HG02885 (cell line): ENCODE measurements around the gene BUD31.
A peak's percentile ranks its signal among the peaks of the same experiment; 100 is the strongest.
"Not testable (repeated sequence)": the region's sequence is repeated elsewhere in the genome, so short reads cannot be mapped to it uniquely, and the experiment has no call there.

Source experiments
- ATAC-seq: cut with Tn5 transposase; IDR thresholded peaks from one replicate; pipeline ENCODE4 v1.9.1; 2021; ENCODE audit warnings: mild to moderate bottlenecking; ENCODE audit not compliant: unreplicated experiment, poor library complexity

Gene BUD31

DNA sequence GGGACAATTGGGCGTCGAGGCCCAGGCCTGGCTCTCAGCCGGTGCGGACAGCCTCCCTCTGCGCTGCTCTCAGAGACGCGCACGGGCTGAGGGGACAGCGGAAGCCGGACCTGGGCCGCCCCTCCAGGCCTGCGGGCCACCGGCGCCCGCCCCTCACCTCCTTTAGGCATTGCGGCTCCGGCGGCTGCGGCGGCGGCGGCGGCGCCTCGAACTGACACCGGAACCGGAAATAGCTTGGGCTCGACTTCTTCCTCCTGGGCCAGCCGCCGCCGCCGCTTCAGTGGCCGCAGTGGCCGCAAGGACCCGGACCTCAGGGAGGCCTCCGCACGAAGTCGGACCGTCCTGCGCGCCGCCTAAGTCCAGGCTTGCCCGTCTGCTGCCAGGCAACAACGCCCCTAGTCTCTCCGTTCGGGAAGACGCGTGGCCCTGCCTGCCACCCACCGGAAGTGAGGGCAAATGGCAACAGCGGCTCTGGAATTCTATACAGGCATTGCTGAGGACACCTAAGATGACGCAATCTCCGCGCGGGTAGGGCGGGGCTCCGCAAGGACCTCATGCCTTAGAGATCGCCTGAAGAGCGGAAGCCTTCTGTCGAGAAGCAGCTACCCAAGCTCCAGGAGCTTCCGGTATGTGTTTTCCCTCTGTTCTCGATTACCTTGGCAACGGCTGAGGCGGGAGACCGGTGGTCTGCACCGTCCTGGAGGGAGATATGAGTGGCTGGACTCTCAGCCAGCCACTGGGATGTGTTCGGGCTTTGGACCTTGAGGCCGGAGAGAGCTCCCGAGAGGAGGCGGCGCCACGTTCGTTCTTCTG is at the start of gene BUD31, which contains the start of gene PDAP1:
BUD31 (plus strand) TSS at position 591 of the 813 bp plus-strand sequence. CDS start 2,124 bp downstream, outside the sequence.
PDAP1 (minus strand) TSS at position 219 of the 813 bp plus-strand sequence; CDS start at position 170, 49 bp downstream.
- ATAC-seq: peak; percentile 80

DNA sequence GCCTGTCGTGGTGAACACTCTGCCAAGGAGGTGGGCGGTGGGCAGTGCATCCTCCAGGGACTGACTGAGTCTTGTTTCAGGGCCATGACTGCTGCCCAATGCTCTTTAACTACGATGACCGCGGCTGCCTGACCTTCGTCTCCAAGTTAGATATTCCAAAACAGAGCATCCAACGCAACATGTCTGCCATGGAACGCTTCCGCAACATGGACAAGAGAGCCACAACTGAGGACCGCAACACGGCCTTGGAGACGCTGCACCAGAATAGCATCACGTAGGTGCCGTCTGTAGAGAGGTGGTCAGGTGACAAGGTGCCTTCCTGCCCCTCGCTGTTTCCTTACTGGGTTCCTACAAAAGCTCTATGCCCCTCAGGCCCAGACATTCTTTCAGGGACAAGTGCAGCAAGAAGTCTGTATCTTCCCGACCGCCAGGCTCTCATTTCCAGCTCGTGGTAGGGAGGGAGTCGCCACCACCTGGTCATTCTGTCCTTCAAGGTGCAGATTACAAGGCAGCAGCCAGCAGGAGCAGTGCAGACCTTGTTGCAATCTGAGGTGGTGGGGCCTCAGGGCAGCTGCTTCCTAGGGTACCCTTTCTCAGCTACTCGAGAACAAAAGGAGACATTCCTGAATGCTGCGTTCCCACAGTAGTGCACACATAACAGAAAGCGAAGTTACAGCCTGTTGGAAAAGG is 49.2 kb upstream of the BUD31 start:
- no peak for ATAC-seq

DNA sequence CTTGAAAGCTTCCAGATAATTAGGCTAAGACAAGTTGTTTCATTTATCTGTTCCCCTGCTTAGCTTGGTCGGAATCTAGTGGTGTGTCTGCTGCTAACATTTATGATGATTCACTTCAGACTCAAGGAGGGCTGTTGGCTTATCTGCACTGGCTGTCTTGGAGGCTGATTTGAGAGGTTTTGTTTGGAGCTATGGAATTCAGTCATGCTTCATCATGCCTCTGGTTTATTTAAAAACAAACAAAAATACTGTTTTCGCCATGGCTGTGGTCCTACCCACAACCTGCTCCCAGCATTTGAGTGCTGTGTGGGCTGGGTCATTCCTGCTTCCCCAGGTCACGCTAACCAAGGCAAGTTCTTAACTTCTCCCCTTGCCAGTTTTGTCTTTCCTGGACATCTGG is 46.0 kb upstream of the BUD31 start:
- ATAC-seq: no peak

DNA sequence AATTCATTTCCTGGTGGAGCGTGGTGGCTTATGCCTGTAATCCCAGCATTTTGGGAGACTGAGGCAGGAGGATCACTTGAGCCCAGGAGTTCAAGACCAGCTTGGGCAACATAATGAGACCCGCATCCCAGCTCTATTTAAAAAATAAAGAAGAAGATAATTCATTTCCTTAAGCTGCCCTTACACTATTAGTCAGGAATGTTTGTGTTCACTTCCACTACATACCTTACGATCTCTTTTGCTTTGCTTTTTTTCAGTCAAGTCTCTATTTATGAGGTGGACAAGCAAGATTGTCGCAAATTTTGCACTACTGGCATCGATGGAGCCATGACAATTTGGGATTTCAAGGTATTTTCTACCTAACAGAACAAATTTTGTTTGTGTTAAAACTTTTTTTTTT is 45.5 kb upstream of the BUD31 start:
- no peak for ATAC-seq

DNA sequence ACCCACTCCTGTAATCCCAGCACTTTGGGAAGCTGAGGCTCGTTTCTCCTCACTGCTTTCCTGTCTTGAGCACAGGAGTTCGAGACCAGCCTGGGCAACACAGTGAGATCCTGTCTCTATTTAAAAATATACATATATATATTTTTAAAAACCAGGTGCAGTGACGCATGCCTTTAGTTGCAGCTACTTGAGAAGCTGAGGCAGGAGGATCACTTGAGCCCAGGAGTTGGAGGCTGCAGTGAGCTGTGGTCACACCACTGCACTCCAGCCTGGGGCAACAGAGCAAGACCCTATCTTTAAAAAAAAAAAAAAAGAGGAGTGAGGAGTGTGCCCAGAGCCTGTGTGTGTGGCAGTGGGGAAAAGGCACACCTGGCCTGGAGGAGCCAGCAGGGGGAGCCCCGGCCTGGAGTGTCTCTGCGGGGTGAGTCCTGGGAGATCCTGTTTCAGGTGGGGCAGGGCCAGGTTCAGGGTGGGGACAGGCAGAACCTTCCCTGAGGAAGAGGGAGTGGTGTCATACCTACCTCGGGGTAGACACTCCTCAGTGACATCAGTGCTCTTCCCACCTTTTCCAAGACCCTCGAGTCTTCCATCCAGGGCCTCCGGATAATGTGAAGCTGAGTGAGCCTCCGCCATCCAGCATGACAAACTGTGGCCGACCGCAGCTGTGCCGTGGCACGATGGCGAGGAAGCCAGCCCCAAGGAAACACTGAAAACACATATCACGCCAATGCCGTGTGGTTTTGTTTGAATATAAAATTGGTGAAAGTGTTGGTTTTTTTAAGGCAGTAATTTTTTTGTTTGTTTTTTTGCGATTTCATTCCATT is 43.2 kb upstream of the BUD31 start:
- ATAC-seq: no peak

DNA sequence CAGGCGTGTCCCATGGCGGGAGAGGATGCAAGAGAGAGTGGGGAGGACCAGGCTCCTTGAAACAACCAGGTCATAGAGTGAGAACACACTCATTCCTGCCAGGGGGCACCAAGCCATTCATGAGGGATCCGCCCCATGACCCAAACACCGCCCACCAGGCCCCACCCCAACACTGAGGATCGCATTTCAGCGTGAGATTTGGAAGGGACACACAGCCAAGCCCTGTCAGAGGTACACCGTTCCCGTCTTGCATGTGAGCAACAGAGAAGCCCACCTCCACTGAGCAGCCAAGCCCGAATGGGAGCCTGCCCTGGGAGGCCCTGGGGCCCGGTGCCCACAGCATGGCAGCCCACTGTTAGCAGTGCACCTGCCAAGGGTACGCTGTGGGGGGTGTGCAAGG is 42.1 kb upstream of the BUD31 start:
- no peak for ATAC-seq

DNA sequence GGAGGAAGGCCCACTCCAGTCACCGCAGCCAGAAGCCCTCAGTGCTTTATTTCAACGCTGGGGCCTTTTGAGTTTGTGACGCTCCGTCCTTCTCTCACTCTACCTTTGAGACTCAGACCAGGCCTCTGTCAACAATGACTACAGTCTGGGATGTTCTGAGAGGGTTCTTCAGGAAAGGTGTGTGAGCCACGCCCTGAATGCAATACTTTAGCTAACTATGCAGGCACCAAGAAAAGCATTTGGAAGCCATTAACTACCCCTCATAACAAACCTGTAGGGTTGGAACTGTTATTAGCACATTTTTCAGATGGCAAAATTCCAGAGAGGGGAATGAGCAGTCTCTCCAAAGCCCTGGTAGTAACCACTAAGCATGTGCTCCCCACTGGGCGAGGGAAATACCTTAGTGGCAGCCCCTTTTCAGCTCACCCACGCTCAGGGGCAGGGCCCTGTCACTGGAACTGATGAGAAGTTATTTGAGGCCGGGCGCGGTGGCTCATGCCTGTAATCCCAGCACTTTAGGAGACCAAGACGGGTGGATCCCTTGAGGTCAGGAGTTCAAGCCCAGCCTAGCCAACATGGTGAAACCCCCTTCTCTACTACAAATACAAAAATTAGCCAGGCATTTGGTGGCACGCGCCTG is 39.9 kb upstream of the BUD31 start:
- no peak for ATAC-seq

DNA sequence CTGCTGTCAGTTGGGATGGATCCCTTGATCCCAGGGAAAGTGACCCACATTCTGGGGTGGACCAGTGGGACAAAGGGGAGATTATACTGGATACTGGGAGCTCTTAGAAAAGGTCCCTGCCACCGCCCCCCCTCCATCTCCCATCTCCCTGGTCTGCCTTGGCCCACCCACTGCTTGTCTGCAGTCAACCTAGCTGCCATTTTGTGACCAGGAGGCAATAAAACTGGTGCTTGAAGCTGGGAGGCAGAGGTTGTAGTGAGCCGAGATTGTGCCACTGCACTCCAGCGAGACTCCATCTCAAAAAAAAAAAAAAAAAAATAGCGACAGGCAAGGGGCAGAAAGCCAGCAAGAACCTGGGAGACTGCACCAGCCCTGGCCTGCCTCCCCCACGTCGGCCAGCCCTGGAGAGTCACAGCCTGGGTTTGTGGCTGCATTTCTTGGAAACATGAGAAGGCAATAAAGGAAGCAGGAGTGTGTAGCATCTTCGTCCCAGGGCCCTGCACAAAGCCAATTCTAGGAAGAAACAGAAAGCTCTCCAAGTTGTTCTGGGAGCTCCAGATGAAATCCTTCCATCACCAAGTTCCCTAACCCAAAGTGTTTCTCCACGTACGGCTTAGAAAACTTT is 38.9 kb upstream of the BUD31 start:
- ATAC-seq: no peak

DNA sequence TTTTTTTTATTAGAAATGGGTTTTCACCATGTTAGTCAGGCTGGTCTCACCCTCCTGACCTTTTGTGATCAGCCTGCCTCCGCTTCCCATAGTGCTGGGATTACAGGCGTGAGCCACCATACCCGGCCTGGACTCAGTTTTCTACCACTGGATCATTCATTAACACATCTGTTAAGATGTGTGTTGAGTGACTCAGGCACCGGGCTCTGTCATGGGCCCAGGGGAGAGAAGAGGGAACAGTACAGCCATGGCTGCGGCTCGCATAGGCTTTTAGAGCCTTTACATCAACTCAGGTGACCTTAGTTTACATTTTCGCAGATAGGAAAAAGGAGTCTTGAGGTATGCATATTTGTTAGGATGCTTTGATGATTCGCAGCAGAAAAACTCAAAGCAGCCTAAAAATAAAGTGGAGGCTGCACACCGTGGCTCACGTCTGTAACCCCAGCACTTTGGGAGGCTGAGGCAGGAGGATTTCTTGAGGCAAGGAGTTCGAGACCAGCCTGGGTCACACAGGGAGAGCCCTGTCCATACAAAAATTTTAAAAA is 37.3 kb upstream of the BUD31 start:
- no peak for ATAC-seq

DNA sequence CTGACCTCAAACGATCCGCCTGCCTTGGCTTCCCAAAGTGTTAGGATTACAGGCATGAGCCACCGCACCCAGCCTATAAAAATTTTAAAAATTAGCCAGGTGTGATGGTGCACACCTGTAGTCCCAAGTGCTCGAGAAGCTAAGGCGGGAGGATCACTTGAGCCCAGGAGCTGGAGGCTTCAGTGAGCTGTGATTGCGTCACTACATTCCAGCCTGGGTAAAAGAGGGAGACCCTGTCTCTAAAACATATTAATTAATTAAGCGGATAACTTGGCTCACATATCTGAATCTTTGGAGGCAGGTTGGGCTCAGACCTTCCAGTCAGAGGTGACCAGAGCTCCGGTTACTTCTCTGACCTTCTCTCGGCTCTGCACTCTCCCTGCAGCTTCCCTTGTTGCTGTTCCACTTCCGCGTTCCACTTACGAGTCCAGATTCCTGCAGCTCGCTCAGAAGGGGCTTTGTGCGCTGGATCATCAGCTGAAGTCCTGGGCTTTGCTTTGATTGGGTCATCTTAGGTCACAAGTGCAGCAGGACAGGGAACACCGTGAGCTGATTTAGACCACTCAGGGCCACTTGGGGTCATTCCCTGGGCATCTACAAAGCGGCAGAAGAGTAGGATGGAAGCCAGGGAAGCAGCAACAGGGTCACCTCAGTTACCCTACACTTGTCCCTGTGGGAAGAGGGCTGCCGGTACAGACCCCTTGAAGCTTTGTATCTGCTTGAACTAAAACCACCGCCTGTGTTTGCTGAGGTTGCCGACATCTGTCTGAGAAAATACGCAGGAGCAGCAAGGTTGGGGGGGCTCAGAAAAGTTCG is 36.3 kb upstream of the BUD31 start:
- ATAC-seq: no peak

DNA sequence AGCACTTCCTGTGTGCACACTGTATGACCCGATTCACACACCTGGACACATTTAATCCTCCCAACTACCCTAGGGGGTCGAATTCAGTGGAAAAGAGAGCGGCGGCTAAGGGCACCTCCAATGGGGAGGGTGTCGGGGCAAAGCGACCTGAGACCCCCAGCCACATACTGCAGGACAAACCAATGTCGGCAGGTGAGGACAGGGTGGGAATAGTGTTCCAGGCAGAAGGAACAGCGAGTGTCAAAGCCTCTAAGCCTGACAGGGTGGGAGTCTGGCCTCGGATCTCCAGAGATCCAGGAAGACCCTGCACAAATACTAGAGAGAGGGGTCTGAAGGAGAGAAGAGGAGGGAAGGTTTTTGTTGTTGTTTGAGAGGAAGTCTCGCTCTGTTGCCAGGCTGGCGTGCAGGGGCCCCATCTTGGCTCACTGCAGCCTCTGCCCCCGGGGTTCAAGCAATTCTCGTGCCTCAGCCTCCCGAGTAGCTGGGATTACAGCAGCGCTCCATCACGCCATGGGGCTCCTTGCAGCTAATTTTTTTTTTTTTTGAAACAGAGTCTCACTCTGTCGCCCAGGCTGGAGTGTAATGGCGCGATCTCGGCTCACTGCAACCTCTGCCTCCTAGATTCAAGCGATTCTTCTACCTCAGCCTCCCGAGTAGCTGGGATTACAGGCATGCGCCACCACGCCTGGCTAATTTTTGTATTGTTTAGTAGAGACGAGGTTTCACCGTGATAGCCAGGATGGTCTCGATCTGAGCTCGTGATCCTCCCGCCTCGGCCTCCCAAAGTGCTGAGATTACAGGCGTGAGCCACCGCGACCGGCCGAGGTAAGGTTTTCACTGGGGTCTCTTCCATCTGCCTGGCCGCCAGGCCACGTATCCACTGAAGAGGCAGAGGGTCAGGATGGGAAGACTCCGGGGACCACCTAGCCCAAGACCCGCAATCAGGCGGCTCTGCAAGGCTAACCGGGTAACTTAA is 35.4 kb upstream of the BUD31 start:
- no peak for ATAC-seq

DNA sequence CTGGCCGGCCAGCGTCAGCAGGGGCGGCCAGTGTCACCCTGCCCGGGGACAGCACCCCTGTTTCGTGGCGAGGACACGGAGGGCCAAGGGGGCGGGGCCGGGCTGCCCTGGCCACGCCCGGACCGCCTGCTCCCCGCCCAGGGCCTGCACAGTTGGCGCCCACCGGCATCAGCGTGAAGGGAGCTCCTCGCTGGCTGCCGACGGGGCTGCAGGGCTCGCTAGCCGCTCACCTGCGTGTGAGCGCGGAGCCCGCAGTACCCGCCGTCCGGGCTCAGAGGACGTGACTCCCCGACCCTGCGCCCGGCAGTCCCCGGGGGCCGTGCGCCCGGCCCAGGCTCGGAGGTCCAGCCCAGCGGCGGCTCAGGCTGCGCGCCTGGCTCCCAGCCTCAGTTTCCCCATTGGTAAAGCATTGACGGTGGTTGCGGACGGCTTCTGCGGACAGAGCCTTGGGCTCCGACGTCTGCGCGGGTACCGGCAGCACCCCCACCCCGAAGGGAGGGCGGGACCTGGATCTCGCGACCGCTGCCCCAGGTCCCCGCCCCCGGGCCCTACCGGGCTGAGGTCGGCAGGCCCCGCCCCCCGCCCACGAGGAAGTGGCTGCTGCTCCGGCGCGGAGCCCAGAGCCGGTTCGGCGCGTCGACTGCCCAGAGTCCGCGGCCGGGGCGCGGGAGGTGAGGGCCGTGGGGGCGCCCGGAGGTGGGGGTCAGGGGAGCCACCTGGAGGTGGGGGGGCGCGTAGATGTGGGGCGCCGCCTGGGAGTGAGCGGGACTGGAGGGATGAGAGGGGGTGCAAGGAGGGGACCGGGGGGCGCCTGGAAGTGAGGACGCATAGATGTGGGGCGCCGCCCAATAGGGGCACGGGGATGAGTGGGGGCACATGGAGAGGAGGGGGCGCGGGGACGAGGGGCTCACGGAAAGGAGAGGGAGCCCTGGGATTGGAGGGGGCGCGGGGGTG is 34.4 kb upstream of the BUD31 start, which contains the start of gene ARPC1B:
ARPC1B (plus strand) TSS at position 620 of the 954 bp plus-strand sequence. CDS start 10,985 bp downstream, outside the sequence.
- ATAC-seq: peak; percentile 64

DNA sequence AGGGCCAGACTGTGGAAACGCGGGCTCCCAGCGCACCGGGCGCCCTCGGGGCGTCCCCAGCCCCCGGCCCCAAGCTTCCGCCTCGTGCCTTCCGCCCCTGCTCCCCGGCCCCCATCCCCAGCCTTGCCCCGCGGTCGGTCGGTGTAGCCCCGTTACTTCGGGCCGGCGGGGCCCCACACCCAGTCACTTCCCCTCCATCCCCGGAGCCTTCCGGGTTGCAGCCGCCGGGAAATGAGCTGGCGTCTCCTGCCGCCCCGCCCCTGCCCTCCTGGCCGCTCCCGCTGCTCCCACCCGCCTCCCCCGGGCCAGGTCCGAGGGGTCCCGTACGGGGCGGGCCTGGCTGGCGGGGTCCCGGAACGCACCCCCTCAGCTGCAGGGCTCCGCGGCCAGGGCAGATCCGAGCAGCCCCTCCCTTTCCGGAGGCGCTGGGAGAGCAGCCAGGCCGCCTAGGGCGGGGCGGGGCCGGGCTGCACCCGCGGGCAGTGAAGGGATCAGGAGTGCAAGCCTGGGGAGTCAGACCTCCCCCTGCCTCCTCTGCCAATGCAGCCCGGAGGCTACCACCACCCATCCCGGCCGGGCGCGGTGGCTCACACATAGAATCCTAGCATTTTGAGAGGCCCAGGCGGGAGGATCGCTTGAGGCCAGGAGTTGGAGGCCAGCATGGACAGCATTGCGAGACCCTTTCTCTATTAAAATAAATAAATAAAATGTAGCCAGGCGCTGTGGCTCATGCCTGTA is 33.5 kb upstream of the BUD31 start:
- peak; percentile 50 for ATAC-seq

DNA sequence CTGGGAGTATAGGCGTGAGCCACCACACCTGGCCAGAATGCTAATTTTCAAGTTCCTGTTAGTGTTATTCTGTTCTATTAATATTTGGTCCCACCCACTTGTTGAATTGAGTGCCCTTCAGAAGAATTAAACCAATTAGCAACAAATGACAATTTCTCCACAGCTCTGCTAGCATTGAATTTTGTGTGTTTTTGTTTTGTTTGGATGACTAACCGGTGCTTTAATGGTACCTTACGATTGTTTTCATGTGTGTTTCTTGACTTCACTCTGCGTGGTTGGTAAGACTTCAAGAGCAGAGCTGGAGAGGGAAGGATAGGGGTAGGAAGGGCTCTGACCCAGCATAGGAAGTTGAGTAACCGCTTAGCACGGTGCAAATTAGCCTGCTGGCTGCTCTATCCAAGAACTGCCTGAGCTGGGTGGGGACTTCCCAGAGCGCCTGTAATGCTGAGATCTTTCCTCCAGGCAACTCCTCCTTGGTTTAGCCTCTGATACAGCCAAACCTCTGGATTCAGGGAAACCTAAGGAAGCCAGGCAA is 29.7 kb upstream of the BUD31 start:
- ATAC-seq: no peak

DNA sequence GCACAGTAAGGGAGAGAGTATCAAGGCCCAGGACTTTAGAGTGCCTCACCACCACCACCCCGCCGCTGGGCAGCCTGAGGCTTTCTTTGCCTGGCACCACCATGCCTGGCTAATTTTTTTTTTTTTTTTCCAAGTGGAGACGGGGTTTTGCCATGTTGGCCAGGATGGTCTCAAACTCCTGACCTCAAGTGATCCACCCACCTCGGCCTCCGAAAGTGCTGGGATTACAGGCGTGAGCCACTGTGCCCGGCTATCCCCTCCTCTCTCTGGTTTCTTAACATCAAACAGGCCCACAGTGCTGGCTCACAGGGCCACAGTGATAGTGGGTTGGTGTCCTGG is 29.1 kb upstream of the BUD31 start:
- not testable (repeated sequence) for ATAC-seq
